NCI-H2196 (cell line): ENCODE data around the gene ARFGEF3.
A peak's percentile ranks its signal among the peaks of the same experiment; 100 is the strongest.
"Not testable (repeated sequence)": the region's sequence is repeated elsewhere in the genome, so short reads cannot be mapped to it uniquely, and the experiment has no call there.

Experiments used
- DNase-seq: peaks from one replicate; lab custom pipeline; 2025; ENCODE audit not compliant: unreplicated experiment; lab: John Stamatoyannopoulos, UW

Gene ARFGEF3, protein sequence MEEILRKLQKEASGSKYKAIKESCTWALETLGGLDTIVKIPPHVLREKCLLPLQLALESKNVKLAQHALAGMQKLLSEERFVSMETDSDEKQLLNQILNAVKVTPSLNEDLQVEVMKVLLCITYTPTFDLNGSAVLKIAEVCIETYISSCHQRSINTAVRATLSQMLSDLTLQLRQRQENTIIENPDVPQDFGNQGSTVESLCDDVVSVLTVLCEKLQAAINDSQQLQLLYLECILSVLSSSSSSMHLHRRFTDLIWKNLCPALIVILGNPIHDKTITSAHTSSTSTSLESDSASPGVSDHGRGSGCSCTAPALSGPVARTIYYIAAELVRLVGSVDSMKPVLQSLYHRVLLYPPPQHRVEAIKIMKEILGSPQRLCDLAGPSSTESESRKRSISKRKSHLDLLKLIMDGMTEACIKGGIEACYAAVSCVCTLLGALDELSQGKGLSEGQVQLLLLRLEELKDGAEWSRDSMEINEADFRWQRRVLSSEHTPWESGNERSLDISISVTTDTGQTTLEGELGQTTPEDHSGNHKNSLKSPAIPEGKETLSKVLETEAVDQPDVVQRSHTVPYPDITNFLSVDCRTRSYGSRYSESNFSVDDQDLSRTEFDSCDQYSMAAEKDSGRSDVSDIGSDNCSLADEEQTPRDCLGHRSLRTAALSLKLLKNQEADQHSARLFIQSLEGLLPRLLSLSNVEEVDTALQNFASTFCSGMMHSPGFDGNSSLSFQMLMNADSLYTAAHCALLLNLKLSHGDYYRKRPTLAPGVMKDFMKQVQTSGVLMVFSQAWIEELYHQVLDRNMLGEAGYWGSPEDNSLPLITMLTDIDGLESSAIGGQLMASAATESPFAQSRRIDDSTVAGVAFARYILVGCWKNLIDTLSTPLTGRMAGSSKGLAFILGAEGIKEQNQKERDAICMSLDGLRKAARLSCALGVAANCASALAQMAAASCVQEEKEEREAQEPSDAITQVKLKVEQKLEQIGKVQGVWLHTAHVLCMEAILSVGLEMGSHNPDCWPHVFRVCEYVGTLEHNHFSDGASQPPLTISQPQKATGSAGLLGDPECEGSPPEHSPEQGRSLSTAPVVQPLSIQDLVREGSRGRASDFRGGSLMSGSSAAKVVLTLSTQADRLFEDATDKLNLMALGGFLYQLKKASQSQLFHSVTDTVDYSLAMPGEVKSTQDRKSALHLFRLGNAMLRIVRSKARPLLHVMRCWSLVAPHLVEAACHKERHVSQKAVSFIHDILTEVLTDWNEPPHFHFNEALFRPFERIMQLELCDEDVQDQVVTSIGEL (N-terminal part only)

DNA sequence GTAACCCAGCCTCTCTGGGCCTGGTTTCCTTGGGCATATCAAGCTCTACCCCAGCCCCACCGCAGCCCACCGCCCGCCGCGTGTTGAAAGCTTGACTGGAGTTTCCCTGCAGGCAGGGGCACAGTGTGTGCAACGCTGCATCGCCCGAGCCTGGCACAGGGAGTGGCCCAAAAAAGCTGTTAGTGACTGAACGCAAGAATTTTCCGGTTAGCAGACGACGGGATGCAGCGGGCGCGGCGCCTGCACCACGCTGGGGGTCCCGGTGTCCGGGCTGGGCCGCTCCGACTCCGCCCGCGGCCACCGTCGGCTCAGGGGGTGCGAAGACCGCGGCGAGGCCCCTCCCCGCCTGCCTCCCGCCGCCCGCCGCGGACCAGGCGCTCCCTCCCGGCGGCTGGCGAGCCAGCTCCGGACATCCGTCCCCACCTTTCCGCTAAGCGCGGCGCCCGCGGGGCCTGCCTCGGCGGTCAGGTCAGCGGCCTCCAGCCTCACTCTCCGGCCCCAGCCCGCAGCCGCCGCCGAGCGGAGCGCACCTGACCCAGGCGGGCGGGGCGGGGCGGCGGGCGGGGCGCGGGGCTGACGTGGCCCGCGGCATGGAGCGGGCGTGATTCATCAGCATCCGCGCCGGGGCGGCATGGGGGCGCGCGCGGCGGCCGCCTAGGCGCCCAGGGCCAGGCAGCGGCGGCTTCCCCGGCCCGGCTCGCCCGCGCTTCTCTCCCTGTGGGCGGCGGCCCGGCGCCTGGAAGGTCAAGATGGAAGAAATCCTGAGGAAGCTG, at the start of gene ARFGEF3:
Gene ARFGEF3, plus strand, starts transcription at position 602 of the 773 bp plus-strand sequence. Its CDS starts 148 bp downstream, at position 750.
- DNase-seq, result peak; percentile 72

DNA sequence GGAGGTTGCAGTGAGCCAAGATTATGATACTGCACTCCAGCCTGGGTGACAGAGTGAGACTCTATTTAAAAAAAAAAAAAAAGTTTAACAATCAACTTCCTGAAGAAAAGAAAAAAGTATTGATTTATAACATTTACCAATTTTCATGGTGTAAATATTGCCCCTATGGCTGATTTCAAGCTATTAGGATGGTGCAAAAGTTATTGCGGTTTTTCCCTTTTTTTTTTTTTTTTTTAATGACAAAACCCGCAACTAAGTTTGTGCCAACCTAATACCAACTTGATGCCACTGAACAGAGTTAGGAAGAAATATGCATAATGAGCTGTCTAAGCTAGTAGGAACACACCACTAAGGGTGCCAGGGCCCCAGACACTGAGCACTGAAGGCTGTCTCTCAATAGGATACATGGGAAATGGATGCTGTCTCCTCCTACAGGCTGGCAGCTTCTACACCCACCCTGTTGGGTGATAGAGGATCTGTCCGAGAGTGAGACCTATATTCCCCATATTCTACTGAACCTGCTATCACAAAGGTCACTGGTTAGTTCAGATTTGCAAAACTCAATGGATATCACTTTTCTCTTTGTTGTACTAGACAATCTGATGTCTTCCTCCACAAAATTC, 48.0 kb upstream of the ARFGEF3 start:
- no peak for DNase-seq

DNA sequence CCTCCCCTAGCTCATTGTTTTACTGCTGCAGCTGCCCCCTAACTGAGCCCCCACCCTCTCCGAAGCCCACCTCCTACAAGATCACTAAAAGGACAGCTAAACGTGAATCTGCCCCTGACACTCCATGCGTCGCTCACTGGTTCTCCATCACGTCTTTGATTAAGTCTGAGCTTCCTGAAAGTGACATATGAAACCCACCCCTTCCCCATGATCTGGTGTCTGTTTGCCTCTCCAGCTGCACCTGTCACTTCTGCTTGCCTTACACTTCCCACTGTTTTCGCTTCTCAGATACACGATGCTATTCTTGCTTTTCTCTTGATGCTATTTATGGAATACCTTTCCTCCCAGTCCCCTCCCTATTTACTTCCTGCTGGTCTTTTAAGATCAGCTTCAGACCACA, 46.5 kb upstream of the ARFGEF3 start:
- DNase-seq, result no peak

DNA sequence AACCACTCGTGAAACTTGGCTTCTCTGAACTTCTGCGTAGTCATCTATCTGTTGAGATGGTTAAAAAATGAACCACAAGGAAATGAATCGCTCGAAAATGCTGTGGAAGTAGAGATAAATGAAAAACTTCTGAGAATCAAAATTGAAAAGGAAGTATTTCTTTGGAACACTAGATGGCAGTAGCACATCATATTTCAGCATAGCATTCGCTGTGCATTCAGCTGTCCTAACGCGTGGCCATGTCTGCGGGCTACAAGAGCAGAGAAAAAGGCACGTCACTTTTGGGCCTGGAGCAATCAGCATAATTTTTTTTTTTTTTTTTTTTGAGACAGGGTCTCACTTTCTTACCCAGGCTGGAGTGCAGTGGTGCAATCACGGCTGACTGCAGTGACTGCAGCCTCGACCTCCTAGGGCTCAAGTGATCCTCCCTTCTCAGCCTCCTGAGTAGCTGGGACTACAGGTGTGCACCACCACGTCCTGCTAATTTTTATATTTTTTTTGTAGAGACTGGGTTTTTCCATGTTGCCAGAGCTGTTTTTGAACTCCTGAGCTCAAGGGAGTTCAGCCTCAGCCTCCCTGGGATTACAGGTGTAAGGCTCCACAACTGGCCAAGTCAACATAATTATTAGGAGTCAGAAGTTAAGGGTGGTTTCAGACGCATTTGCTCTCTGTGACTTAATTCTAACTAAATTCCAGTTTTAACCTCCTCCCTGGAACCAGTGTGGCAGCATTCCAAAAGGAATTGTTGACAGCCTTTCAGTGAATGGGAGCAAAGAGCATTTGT, 45.7 kb upstream of the ARFGEF3 start:
- peak; percentile 81 for DNase-seq

DNA sequence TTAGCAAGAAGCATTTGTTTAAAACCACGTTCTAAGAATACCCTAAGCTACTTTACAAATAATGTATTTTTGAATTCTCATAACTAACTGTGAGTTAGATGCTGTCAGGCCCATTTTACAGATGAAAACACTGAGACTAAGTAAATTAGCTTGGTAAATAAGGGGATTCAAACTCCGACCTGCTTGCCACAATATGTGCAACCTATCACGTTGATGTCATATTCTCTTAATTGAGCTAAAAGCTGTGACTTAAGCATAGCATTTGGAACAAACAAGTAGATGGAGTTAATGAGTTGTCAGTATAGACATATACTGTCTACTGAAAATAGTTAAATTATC, 45.1 kb upstream of the ARFGEF3 start:
- no peak for DNase-seq

DNA sequence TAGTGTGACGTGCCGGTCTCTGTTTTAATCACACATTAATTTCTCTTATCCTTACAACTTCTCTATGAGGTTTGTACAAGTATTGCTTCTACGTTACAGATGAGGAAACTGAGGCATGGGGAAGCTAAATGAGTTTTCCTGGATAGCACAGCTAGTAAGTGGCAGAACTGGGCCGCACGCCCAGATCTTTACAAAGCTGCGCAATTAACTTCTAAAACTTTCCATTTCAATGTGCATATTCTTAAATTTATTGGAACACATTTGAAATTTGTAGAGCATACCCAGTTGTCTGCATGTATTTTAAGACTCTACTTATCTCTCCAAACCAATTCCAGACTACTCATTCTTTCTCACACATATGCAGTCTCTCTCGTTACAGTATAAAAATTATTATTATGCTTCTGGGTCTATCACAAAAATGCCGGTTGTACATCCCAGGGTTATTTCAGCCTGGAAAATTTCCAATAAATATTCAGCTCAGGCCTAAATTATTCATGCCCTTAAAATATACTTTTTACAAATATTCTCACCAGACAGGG, 44.3 kb upstream of the ARFGEF3 start:
- no peak for DNase-seq

DNA sequence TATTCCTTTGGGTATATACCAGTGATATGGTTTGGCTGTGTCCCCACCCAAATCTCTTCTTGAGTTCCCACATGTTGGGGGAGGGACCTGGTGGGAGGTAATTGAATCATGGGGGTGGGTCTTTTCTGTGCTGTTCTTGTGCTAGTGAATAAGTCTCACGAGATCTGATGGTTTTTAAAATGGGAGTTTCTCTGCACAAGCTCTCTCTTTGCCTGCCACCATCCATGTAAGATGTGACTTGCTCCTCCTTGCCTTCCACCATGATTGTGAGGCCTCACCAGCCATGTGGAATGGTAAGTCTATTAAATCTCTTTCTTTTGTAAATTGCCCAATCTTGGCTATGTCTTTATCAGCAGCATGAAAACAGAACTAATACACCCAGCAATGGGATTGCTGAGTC, 42.5 kb upstream of the ARFGEF3 start:
- not testable (repeated sequence) for DNase-seq

DNA sequence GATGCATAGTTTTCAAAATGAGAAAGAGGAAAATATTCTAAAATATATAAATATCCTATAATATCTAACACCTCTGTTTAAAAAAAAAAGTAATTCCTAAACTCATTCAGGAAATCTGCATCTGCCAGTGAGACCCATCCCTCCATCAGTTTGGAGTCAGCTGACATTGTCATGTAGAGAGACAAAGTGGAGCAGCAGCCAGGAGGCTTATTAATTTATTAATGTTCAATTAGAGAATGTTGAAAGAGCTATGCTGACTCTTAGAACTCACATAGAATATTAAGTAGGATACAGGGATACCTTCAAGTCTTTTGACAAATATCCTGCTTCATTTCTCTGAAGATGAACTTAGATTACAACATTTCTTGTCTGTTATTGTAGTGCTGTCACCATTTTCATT, 41.8 kb upstream of the ARFGEF3 start:
- DNase-seq, result no peak

DNA sequence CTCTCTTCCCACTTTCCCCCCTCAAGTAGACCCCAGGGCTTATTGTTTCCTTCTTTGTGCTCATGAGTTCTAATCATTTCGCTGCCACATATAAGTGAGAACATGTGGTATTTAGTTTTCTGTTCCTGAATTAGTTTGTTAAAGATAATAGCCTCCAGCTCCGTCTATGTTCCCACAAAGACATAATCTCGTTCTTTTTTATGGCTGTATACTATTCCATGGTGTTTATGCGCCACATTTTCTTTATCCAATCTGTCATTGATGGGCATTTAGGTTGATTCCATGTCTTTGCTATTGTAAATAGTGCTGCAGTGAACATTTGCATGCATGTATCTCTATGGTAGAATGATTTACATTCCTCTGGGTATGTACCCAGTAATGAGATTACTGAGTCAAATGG, 37.6 kb upstream of the ARFGEF3 start:
- DNase-seq, result no peak

DNA sequence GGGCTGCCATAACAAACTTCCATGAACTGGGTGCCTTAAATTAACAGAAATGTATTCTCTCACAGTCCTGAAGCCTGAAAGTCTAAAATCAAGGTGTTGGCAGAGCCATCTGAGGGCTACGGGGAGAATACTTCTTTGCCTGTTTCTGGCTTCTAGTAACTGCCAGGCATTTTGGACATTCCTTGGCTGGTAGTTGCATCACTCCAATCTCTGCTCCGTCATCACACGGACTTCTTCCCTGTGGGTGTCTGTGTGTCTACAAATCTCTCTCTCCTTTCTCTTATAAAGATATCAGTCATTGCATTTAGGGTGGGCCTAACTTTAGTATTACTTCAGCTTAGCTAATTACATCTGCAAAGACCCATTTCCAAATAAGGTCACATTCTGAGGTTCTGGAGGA, 33.6 kb upstream of the ARFGEF3 start:
- no peak for DNase-seq

DNA sequence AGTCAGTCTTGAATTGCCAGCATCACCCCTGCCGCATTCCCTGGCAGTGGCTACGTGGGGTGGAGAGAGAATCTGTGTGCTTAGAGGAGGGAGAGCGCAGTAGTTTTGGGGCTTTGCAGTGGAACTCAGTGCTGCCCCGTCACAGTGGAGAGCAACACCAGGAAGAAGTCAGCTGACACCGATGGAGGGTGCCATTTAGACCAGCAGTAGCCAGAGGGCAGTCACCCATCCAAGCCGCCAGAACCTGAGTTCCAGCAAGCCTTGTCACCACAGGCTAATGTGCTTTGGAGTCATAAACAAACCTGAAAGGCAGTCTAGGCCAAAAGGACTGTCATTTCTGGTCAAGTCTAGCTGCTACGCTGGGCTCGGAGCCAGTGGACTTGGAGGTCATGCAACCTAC, 32.5 kb upstream of the ARFGEF3 start:
- no peak for DNase-seq

DNA sequence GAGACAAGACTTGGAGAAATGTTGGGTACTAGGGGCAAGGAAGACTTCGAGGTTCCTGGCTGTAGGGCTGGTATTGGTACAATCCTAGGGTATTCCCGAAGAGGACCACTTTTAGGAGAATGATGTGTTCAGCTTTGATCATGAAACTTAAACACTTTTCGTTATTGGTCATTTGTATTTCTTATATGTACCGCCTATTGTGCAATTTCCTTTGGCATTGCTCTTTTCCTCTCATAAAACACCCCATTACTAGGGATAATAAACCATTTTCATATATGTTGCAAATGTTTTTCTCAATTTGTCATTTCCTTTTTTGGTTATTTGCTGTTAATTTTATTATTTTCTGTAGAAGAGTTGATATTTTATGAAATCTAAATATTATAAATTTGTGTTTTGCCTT, 18.9 kb upstream of the ARFGEF3 start:
- no peak for DNase-seq

DNA sequence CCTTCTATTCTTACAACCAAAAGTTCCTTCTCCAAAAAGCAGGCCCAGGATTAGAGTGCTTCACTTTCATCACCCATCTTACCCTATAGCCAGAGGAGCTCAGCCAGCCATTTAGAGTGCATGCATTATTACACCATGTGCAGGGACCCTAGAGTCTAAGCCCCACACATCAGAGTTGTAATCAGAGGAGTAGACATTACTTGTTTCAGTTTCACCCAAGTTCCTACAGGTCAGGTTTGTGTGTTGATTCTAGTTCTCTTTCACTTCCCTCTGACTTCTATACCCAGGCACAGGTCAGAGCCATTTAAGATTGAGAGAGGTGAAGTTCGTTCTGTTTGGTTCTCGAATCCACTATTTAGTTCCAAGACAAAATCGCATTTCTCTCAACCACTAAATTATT, 16.3 kb upstream of the ARFGEF3 start:
- no peak for DNase-seq

DNA sequence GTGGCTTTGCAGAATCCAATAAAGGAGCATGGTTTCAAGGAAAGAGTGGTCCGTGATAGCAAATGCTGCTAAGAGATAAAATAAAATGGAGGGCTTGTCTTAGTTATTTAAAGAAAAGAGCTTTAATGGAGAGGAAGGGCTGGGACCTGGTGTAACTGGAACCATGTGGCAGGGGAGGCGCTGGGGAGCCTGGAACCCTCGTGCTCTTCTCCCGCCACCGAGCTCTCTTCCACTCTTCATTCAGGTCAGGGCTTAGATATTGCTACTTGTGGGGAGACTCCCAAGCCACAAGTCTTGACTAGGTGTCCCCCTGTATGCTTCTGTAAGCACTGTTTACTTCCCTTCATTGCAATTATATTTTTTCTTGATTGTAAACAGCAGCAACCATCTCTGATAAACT, 15.2 kb upstream of the ARFGEF3 start:
- DNase-seq, result no peak

DNA sequence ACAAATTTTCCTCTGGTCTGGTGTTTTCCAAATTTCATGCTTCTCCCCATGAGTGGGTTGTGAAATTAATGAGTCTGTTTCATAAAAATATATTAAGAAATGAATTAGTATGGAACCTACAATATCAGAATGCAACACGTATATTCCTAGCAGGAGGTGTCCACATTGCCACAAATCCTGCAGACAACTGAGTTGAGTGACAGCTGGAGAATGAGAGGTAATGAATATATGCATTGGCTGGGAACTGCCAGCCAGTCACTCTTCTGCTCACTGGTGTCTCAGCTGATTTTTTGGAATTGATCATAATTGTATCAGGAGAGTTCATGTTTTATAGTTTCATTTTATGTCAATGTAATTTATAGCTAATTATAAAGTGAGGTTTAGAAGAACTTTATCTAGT, 6.3 kb upstream of the ARFGEF3 start:
- no peak for DNase-seq

DNA sequence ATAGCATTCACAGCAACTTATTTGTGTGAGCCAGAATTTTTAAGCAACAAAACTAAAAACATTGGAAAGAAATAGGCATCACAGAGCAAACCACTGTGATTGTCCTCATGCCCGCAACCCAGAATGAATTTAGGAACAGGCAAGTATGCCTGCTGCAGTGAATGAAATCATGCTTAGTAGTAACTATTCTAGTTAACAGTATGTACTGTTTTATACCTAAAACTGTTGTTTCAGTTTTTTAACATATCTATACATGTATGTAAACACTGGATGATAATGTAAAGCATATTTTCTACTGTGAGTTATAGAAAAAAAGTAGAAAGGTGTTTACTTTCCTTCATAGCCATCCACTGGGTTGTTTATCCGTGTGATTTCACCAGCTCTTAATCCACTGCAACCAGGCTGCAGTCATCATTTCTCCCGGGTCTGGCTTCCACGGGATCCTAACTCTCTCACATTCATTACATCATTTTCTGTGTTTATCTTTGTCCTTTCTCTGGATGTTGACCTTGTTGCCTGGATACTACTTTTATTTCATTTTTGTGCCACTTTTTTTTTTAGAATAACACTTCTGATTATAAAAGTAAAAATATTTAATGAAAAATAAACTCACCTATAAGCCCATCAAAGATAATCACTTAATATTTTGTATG, 3.6 kb upstream of the ARFGEF3 start:
- DNase-seq, result no peak

DNA sequence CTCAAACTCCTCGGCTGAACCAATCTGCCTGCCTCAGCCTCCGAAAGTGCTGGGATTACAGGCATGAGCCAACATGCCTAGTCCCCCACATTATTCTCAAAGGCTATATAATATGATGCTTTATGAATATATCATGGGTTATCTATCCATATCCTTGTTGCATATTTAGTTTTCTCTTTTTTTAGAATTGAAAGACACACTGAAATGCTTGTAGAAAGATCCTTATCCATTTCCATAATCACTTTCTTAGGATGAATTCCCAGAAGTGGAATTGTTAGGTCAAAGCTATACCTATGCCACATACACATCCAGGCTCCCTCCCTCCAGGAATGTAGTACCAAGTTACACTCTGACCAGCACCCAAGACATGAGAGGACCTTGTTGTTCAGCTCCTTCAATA, 2.5 kb upstream of the ARFGEF3 start:
- DNase-seq, result no peak

DNA sequence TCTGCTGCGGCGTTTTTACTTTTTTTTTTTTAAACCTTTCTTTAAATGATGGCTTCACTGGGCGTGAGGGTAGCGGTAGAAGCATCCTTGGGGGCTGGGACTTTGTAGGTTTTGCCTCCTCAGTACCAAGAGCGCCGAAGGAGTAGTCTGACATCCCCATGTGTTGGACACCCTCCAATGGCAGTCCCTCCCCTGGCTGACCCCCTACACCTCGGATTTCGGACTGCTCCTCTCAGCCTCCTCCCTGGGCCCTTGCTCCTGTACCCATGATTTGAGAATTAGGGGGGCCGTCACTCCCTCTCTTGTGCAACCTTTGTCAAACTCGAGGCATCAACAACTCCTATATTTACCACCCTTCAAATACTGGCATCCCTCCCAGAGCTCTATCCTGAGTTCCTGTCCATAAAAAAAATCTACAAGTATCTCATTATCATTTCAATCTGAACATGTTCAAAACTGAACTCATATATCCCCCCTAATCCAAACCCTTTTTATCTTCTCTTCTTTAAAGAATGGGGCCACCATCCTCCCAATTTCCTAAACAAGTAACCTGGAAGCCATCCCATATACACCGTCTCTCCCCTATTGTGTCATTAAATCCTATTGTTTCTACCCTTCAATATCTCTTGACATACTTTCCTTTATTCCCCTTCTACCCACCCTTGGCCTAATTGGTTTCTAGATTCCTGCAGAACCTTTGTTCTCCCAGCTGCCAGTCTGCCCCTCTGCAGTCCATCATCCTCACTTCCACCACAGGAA, 1.2 kb upstream of the ARFGEF3 start:
- DNase-seq, result no peak
